GM12891 (cell line): ENCODE data around the gene CAMTA1.

Source experiments
- DNase-seq: peaks from one replicate; pipeline ENCODE4 v3.0.0; 2011; ENCODE audit warnings: low spot score; ENCODE audit not compliant: insufficient read length
- FAIRE-seq: peaks from 2 replicates; lab custom pipeline; 2011; peaks lifted over from hg19 to GRCh38; lab: Jason Lieb, UNC
- PAX5 ChIP-seq: IDR thresholded peaks from 2 replicates; pipeline ENCODE4 v1.6.1; 2011; ENCODE audit warnings: low read length, moderate library complexity, mild to moderate bottlenecking; ENCODE audit not compliant: insufficient read depth, severe bottlenecking
- POLR2A ChIP-seq: IDR thresholded peaks from 2 replicates; pipeline ENCODE4 v1.6.1; 2011; ENCODE audit warnings: low read depth, low read length, control low read depth
- POLR2AphosphoS5 ChIP-seq: IDR thresholded peaks from 2 replicates; pipeline ENCODE4 v1.6.1; 2011; ENCODE audit warnings: low read depth, low read length, control low read depth
- POU2F2 ChIP-seq: IDR thresholded peaks from 2 replicates; pipeline ENCODE4 v1.6.1; 2011; ENCODE audit warnings: low read depth, mild to moderate bottlenecking, control low read depth, low read length, moderate library complexity
- SPI1 ChIP-seq: IDR thresholded peaks from 2 replicates; pipeline ENCODE4 v1.6.1; 2011; ENCODE audit warnings: low read depth, low read length, control low read depth
- TAF1 ChIP-seq: IDR thresholded peaks from 2 replicates; pipeline ENCODE4 v1.6.1; 2011; ENCODE audit warnings: low read depth, low read length, control low read depth

Gene CAMTA1

GRCh38 chr1:7264101-7264500 is 478.8 kb downstream of the CAMTA1 start:
- no peak for FAIRE-seq
- DNase-seq = no peak
- TF ChIP-seq POU2F2 (no peak), POLR2AphosphoS5 (no peak), POLR2A (no peak), SPI1 (no peak), PAX5 (no peak), TAF1 (no peak)

- FAIRE-seq (no peak), DNase-seq (no peak)
- TF ChIP-seq SPI1 (no peak), POU2F2 (no peak), POLR2A (no peak), TAF1 (no peak), POLR2AphosphoS5 (no peak), PAX5 (no peak)
Measured at GRCh38 chr1:7265771-7266371, 480.6 kb downstream of the CAMTA1 start.

- TF ChIP-seq TAF1 = no peak
- TF ChIP-seq POLR2AphosphoS5 = no peak
- TF ChIP-seq POU2F2 = no peak
- TF ChIP-seq PAX5 = no peak
- TF ChIP-seq POLR2A = no peak
- no peak for TF ChIP-seq SPI1
- FAIRE-seq (no peak), DNase-seq (no peak)
Measured at GRCh38 chr1:7266561-7266960, 481.3 kb downstream of the CAMTA1 start.

- DNase-seq = no peak
- FAIRE-seq = no peak
- no peak for TF ChIP-seq SPI1
- no peak for TF ChIP-seq TAF1
- no peak for TF ChIP-seq POLR2A
- no peak for TF ChIP-seq PAX5
- TF ChIP-seq POLR2AphosphoS5 = no peak
- no peak for TF ChIP-seq POU2F2
Measured at GRCh38 chr1:7267493-7267892, 482.2 kb downstream of the CAMTA1 start.

GRCh38 chr1:7268983-7269382 is 483.7 kb downstream of the CAMTA1 start:
- DNase-seq (no peak), FAIRE-seq (no peak)
- TF ChIP-seq POLR2AphosphoS5 = no peak
- TF ChIP-seq SPI1 = no peak
- TF ChIP-seq POU2F2 = no peak
- no peak for TF ChIP-seq PAX5
- no peak for TF ChIP-seq POLR2A
- TF ChIP-seq TAF1 = no peak

GRCh38 chr1:7269525-7269924 is 484.3 kb downstream of the CAMTA1 start:
- TF ChIP-seq POU2F2 (no peak), PAX5 (no peak), TAF1 (no peak), SPI1 (no peak), POLR2AphosphoS5 (no peak), POLR2A (no peak)
- no peak for DNase-seq
- no peak for FAIRE-seq

GRCh38 chr1:7274256-7274655 is 489.0 kb downstream of the CAMTA1 start:
- TF ChIP-seq POU2F2 (no peak), SPI1 (no peak), POLR2AphosphoS5 (no peak), TAF1 (no peak), PAX5 (no peak), POLR2A (no peak)
- FAIRE-seq (no peak), DNase-seq (no peak)

GRCh38 chr1:7278045-7278444 is 492.8 kb downstream of the CAMTA1 start:
- FAIRE-seq (no peak), DNase-seq (no peak)
- TF ChIP-seq POLR2AphosphoS5 (no peak), POU2F2 (no peak), POLR2A (no peak), PAX5 (no peak), TAF1 (no peak), SPI1 (no peak)

GRCh38 chr1:7278827-7279765 is 493.8 kb downstream of the CAMTA1 start:
- FAIRE-seq = no peak
- DNase-seq = no peak
- TF ChIP-seq POLR2A (no peak), POLR2AphosphoS5 (no peak), SPI1 (no peak), PAX5 (no peak), POU2F2 (no peak), TAF1 (no peak)
